Measurements from ENCODE around the gene DCAKD.
A peak's percentile ranks its signal among the peaks of the same experiment; 100 is the strongest.
"Not testable (repeated sequence)": the region's sequence is repeated elsewhere in the genome, so short reads cannot be mapped to it uniquely, and the experiment has no call there.

Gene DCAKD

DNA sequence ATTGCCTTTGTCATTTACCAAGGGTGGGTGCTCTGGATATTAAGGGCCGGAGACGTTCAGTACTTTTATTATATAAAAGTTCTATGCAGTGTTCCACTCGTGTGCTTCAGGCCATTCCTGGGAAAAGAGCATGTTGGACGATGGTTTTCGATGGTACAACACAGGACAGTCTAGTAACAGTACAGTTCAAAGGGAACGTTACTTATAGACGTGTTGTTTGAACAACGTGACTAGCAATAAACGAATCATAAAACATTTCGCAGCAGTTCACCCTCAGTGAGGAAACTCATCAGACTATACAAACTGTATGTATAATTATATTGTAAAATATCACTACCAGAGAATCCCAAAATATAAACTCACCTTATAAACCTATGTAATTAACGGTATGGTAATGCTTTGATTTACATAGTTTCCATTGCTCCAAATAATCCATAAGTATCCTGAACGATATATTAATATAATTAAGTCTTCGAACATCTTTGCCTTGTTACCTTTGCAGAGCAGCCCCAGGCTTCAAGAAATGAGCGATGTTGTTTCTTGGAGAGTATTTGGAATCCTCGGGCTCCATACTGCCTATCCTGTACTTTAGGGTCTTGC, 10.3 kb upstream of the DCAKD start:
- peak in 1 of 2 donors; percentile 17 for DNase-seq

DNA sequence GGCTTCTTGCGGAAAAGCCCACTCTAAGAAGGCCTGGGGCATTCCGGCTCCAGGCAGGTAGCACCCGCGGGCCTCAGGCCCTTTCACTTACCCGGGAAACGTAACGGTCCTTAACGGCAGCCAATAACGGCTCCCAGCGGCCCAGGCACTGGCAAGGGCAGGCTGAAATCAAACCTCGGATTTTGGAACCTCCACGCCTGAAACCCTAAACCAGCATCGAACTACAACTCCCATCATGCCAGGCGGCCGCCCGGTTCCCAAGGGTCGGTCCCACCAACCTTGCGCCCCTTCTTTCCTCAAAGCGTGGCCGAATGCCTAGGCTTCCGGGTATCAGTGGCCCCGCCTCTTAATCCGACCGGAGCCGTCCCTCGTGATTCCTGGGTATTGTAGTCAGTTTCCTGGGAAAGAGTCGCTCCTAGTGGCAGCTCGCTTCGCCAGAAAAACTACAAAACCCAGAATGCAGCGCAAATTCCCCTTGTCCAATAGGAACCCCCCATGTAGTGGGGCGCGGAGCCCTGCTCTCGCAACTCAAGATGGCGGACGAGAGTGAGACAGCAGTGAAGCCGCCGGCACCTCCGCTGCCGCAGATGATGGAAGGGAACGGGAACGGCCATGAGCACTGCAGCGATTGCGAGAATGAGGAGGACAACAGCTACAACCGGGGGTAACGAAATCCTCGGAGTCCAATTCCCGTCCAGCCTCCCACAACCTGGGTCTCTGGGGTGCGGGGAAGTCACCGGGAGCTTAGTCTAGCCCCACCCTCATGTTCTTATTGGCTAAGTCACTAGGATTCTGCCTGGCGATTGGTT, 9.6 kb upstream of the DCAKD start, which contains the start of gene NMT1:
TSS of gene NMT1 (plus strand) at position 521 of the 809 bp plus-strand sequence. CDS start at position 534, 13 bp downstream.
- peak; percentile 99 to 100 for DNase-seq

DNA sequence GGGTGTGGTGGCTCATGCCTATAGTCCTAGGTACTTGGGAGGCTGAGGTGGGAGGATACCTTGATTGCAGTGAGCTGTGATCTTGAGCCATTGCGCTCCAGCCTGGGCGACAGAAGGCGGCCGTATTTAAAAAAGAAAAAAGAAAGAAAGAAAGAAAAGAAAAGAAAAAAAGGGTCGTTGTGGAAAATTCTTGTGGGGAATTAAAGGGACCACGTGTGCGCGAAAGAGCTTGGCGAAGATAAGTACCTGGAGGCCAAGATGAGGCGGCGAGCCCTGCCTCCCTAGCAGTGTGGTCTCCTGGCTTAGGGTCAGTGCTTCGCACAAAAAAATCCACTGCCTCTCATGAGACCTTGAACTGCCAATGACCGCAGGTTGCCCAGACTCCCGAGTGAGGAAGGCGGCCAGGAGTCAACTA, 9.0 kb upstream of the DCAKD start:
- DNase-seq, result no peak

DNA sequence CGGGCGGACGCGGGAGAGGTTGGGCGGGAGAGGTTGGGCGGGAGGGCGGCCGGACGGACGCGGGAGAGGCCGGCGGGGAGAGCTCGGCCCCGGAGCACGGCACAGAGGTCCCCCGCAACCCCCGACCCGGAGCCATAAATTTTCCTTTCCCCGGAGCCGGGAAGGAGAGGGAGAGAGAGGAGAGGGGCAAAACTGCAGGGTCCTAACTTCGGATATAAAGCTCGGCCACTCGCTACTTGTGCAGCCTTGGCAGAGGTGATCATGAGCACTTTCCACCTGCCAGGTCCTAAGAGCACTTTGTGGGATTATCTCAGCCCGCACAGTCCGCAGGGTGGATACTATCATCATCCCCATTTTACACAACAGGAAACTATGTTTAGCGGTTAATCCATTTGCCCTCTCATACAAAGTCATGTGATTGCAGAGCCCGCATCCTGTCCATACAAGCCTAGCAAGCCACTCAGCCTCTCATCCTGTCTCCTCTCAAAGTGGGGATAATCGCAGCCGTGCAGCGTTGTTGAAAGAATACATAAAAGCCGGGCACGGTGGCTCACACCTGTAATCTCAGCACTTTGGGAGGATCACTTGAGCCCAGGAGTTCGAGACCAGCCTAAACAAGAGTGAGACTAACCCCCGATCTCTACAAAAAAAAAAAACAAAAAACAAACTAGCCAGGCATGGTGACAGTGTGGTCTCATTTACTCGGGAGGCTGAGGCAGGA, 780 bp upstream of the DCAKD start:
- DNase-seq, result peak; percentile 31 to 42

DNA sequence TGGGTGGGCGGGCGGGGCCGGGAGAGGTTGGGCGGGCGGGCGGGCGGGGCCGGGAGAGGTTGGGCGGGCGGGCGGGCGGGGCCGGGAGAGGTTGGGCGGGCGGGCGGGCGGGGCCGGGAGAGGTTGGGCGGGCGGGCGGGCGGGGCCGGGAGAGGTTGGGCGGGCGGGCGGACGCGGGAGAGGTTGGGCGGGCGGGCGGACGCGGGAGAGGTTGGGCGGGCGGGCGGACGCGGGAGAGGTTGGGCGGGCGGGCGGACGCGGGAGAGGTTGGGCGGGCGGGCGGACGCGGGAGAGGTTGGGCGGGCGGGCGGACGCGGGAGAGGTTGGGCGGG, 254 bp upstream of the DCAKD start:
- not testable (repeated sequence) for DNase-seq

DNA sequence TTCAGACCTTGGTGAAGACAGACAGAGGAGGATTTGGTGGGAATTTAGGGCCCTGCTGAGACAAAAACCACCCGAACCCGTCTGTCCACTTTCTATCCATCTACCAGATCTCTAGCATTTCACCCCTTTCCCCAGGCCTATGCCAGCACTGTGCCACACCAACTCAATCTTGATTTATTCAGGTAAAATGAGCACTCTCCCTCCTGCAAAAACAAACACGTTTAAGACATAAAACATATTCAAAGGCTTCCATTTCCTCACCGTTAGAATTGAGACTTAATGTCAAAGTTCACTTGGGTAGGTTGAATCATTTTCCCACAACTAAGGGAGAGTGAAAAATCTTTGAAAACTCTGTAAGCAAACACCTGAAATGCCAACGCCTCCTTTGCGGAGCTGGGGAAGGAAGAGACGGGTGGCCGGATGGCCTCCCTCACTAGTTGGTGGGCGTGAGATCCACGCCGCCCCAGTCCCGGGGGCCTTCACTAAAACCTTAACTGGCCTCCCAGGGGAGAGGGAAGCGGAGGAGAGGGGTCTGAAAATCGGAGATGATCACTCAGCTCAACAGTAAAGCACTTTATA, 862 bp downstream of the DCAKD start:
- DNase-seq, result peak in 1 of 2 donors; percentile 16

DNA sequence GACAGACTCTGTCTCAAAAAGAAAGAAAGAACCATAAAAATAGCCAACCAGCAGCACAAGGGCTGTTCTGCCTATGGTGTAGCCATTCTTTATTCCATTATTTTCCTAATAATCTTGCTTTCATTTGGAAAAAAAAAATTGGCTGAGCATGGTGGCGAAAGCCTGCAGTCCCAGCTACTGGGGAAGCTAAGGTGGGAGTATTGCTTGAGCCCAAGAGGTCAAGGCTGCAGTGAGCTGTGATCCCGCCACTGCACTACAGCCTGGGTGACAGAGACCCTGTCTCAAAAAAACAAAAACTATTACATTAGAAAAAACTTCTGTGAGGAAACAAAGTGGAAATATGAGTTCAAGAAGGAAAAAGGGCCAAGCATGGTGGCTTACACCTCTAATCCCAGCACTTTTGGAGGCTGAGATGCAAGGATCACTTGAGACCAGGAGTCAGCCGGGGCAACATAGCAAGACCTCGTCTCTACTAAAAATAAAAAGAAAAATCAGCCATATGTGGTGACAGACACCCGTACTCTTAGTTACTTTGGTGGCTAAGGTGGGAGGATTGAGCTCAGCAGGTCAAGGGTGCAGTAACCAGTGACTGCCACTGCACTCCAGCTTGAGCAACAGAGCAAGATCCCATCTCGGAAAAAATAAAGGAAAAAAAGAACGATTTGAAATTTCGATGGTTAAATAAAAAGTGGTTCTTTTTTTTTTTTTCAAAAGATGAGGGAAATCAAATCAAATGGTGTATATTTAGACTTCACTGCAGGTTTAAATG, 2.5 kb downstream of the DCAKD start:
- DNase-seq, result no peak

DNA sequence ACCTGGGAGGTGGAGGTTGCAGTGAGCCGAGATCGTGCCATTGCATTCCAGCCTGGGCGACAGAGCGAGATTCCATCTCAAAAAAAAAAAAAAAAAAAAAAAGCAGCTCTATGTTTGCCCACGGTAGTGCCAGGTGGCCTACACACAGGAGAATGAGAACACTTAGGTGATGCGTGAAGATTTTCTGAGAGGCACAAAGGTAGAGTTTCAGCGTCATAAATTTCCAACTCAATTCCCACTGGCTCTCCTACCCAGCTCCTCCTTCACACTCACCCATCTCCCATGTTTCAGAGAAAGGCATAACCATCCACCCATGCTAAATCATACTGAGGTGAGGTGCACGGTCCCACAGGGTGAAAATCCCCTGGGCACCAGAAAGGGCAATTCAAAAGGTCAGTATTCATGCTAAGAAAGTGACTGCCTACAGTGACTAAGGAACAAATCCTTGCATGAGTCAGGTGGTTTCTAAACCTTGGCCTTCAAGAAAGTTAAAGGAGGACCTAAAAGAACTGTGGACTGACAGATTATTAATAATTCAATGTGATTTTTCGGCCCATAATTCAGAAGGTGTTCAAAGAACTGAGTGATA, 4.8 kb downstream of the DCAKD start:
- DNase-seq, result no peak

DNA sequence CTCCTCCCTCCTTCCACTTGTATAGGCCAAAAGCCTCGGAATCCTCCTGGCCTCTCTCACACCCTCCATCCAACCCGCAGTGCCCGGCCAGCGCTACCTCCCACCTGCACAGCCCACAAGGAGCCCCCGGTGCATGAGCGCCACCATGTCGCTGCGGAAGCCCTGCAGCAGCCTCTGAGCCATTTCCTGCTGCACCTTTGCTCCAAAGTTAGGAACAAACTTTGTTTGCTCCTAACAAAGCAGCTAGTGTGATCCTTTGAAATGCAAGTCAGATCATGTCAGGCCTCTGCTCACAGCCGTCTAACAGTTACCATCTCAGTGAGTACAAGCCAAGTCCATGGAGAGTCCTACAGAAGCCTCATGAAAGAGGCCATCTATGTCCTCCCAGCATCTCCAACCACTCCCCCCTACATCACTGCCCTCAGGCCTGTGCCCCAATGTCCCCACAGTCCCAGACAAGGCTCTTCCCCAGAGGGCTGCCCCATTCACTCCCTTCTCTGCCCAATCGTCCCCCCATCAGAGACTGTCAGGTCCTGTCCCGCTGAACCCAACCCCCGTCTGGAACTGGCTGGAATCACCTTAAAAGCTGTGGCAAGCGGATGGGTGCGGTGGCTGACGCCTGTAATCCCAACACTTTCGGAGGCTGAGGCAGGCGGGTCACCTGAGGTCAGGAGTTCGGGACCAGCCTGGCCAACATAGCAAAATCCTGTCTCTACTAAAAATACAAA, 7.5 kb downstream of the DCAKD start:
- DNase-seq, result no peak

DNA sequence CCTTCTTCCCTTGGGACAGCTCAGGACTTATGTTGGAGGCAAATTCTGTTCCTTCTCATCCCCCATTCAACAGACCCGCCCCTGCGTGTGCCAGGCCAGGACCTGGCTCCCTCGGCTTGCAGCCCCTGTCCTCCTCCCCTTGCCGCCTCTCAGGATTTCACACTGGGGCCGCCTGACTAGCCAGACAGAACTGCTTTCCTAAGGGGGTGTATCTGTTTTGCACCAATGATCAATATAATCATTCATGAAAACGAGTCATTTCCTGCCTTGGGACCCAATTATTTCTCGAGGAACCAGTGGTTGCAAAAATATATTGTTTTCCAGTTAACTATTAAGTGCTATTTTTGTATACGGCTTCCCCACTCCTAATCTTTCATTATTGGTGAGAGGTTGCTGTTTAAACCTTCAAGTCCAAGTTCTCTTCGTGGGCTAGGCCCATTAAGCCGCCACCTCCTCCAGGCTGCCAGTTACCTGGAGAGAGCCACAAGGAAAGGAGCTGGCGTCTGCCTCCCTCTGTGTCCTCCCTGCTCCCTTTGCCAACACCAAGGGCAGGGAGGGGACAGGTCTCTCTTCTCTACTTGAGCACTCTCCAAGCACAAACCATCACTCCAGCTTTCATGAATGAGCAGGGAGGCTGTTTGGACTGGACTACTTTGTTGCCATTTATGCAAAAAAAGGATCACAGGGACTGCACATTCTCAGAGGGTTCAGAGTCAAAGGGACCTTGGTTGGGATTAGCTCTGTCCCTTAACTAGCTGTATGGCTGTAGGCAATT, 8.9 kb downstream of the DCAKD start:
- DNase-seq, result no peak

DNA sequence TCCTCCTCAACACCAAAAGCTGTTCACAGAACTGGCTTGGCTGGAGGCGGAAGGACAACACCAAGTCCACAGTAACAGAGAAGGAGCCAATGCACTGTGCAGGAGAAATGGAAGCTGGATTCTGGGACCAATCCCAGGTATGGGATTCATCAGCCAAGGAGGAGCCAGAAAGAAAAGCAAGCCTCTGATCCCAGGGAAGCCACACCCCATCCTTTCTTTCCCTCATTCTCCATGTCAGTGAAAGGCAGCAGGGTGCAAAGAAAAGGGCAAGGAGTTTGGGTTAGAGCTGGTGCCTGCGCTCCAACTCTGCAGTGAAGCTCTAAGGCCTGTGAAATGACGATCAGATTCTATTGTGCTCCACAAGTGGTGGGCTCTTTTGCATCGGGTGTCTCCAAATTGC, 11.0 kb downstream of the DCAKD start:
- DNase-seq, result no peak

DNA sequence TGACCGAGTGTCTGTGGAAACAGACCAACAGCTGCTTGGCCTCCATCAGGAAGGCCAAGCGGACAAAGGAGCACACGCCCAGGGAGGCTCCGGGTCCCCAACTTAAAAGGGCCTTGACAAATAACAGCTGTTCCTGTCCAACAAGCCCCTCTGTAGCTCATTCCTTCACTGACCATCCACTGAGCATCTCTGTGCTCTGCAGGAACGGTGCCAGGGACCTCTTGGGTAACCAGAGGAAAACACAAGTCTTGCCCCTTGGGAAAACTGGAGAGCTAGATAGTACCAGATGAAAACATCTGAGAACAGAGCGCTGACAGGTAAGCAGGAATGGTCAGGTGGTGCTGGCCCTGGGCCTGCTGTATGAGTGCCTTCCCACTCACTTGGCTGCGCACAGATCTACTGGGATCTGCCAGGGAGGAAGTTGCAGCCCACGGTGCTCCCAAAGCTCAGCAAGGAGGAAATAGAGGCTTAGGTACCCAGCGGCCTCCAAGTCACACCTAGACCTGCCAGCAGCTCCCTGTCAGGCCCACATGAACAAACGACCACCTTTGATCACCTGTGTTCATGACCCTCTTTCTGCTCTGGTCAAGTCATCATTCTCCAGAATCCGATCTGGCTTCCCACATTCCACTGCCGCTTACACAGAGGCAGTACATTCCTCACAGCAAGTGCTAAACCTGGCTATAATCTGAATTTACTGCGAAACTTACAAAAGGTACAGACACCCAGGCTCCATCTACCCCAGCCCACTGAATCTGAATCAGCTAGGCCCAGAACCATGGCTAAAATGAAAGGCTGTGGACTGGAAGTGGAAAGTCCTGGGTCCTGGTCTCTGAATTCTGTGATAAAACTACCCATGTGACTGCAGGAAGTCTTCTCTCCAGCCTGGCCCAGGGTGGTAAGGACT, 12.5 kb downstream of the DCAKD start:
- no peak for DNase-seq

DNA sequence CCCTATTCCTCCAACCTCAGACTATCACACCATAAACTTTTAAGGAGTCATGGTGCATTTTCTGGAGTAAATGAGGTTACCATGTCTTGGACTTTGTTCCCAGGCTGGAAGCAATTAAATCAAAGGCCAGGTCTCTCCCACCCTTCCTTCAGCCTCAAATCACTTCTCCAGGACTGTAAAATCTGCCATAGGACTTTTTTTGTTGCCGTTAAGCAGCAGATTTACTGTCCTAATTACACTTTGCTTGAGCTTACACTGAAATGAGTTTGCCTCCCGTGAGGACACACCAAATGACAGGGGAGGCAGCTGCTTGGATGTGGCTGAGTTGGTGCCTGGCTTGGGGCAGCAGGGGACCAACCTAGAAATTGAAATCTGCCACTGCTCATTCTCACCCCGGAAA, 14.7 kb downstream of the DCAKD start:
- no peak for DNase-seq

DNA sequence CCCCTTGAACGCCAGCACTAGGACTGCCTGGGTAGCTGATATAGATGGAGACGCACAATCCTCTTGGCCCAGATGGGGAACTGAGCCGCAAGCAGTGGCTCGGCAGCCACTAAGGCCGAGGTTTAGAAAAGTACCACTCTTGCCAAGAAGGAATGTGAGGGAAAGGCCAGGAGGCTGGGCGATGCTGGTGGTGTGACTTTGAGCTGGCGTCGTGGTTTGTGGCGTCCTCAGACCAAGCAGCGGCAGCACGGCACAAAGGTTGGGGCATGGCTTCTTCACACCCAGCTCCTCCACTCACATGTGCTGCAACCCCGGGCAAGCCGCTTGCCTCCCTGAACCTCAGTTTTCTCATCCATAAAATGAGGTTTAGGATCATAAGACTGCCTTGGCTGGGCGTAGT, 15.6 kb downstream of the DCAKD start:
- no peak for DNase-seq

DNA sequence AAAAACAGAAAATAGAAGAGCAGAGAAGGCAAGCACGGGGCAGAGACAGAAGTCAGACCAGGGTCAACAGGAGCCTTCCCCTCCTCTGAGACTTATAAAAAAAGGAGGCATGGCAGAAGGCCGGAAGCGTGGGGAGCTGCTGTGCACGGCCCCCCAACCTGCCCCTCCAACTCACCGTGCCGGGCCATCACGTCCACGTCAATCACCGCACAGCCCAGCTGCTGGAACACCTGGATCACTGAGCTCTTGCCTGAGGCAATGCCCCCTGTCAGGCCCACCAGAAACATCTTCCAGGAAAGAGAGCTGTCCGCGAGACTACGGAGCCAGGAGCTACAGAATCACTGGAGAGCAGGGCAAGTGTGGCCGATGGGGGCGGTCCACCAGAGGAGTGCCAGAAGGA, 16.8 kb downstream of the DCAKD start:
- no peak for DNase-seq

DNA sequence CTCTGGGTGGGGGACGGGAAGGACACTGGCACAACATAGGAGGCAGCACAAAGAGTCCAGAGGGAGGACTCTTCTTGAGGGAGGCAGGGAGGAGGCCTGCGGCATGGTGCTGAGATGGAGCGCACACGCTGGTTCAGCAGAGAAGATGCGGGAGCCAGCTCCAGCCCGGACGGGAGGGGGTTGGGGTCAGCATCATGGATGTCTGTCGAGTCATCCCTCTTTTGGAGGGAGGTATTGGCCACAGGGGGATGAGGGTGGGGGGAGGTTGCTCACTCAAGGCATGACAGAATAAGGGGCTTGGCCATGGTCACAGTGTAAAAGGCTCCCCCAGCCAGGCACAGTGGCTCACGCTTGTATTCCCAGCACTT, 19.3 kb downstream of the DCAKD start:
- no peak for DNase-seq

DNA sequence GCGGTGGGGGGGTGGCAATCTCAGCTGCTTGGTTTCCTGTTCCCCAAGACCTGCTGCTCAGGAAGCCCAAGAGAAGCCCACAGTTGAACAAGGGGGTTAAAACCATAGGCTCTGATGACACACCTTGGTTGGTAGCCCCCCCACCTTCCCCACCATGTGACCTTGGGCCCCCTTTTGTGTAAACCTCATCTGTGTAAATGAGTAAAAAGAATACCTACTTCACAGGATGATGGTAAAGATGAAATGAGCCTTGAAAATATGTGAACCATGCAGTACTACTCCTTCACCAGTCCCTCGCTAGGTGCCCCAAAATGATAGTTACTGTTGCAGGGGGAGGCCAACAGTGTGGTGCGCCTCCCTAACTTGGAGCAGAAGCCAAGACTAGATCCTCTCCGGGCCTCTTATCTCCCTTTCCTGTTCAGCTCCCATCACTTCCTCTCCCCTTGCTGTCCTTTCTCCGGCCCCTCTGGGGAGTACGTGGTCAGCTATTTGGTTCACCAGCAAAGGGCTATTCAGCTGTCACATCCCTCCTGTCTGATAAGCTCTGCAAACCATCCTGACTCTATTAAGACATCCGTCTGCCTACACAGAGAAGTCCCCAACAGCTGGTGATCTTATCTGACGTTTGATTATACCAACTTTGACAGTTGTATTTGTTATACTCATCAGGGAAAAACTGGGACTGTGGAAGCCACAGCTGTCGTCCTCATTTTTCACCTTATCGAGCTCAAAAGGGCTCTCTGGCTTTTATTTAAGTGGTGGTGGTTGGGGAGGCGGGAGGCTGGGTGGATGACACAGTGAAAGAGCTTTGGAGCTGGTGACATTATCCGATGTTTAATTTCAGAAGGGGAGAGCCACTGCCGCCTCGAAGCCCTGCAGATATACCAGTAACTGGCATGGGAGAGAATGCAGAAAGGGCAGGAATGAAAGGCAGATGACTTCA, 19.9 kb downstream of the DCAKD start:
- DNase-seq, result no peak

DNA sequence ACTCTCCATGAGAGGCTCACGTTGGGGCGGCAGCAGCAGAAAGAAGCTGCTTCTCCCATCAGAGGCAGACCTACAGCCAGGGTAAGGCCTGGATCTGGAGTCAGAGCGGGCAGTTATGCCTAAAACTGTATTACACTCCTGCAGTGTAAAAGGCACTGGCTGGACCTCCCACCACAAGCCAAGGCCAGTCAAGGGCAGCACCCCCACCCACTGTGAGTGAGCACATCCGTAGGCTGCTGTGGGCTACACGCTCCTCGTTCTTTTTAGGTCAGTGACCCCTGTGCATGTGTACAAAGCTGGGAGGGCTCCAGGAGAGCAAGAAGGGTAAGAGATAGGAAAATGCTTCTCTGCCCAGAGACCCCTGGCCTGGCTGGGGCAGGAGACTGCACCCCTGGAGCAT, 20.7 kb downstream of the DCAKD start:
- no peak for DNase-seq

Measured in inflammatory macrophage treated with lipopolysaccharide for 1 hour (primary cell).